C4-2B (cell line): Measurements from ENCODE around the gene PRKCB.

ENCODE experiments used
- ZFX ChIP-seq: fragments of 450-650 bp; IDR thresholded peaks from 2 replicates; pipeline ENCODE4 v1.6.1; 2017
- TF ChIP-seq, protein P1 (sequence below): fragments of 450-650 bp; conservative IDR thresholded peaks from 2 replicates; pipeline ENCODE4 v1.5.1; 2017; ENCODE audit warnings: mild to moderate bottlenecking

DNA sequence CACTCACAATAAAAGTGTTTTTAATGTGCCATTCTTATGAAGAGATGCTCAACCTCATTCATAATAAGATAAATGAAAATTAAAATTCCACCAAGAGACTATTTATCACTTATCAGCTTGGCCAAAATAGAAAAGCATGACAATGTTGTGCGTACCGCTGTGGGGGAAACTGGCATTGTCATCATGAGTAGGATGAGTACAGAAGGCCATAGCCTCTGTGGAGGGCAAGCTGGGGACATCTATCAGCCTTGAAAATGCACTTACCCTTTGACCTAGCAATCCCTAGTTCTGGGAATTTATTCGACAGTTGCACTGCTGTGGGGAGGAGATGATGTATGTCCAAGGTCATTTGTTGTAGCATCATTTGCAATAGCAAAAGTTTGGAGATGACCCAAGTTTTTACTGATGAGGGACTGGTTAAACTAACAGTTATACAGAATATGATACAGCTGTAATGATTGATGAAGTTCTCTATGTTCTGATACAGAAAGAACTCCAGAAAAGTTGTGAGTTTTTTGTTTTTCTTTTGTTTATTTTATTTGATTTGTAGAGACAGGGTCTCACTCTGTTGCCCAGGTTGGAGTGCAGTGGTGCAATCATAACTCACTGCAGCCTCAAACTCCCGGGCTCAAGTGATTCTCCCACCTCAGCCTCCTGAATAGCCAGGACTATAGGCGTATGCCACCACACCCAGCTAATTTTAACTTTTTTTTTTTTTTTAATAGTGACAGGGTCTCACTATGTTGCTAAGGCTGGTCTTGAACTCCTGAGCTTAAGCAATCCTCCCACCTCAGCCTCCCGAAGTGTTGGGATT is 13.7 kb upstream of the PRKCB start:
- no peak for TF ChIP-seq ZFX
- TF ChIP-seq, protein P1, sequence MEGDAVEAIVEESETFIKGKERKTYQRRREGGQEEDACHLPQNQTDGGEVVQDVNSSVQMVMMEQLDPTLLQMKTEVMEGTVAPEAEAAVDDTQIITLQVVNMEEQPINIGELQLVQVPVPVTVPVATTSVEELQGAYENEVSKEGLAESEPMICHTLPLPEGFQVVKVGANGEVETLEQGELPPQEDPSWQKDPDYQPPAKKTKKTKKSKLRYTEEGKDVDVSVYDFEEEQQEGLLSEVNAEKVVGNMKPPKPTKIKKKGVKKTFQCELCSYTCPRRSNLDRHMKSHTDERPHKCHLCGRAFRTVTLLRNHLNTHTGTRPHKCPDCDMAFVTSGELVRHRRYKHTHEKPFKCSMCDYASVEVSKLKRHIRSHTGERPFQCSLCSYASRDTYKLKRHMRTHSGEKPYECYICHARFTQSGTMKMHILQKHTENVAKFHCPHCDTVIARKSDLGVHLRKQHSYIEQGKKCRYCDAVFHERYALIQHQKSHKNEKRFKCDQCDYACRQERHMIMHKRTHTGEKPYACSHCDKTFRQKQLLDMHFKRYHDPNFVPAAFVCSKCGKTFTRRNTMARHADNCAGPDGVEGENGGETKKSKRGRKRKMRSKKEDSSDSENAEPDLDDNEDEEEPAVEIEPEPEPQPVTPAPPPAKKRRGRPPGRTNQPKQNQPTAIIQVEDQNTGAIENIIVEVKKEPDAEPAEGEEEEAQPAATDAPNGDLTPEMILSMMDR = no peak
